CD4-positive, alpha-beta T cell treated with Interleukin-15 for 4 hours (primary cell): ENCODE measurements around the gene L3MBTL3.
A peak's percentile ranks its signal among the peaks of the same experiment; 100 is the strongest.
"Not testable (repeated sequence)": the region's sequence is repeated elsewhere in the genome, so short reads cannot be mapped to it uniquely, and the experiment has no call there.

Experiments used
- DNase-seq: peaks from one replicate; pipeline ENCODE4 v3.0.0-alpha.2; 2020; ENCODE audit warnings: low spot score

L3MBTL3 gene

DNA sequence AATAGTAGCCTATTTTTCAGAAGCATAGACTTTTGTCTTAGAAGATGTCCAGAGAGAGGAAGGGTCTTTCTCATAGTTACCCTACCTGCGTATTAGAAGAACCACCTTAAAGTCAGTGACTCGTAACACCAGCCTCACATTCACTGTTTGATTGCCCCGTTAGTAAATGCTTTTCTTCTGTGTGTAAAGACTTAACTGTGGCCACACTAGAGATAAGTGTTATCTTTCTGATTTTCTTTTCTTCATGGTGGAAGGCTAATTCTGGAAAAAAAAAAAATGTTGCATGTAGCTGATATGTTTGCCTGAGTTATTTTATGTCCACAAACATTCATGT is 120.5 kb downstream of the L3MBTL3 start:
- no peak for DNase-seq

DNA sequence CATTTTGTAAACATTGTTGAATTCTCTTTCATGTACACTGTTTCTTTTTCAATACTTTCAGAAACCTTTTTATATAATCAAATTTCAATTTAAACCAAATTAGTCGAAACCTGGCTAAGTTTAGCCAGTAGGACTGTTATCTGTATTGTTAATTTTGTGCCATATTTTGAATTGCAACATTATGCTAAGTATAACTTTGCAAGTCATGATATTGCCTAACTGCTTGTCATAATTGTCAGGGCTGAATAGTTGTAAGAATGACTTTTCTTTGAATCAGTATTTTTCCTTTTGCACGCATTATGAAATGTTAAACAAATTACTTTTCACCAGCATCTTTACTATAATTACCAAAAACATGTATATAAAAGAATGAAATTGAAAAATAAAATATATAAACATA is 121.7 kb downstream of the L3MBTL3 start:
- no peak for DNase-seq

DNA sequence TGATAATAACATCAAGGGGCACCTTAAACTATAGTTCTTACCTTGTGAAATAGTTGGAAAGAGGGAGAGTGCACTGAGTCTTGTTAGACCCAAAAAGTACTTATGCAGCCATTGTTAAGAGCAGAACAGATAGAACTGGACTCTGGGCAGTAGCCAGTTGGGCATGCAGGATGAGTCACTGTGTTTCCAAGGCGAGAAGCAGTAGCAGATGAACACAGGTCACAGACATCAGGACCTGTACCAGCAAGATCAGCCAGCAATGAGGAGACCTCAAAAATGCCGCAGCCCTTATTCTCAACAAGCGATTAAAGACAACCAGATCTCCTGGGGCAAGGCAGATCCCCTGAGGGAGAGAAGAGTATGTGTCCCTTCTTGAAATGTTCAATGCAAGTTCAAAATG is 125.3 kb downstream of the L3MBTL3 start:
- DNase-seq, result no peak

DNA sequence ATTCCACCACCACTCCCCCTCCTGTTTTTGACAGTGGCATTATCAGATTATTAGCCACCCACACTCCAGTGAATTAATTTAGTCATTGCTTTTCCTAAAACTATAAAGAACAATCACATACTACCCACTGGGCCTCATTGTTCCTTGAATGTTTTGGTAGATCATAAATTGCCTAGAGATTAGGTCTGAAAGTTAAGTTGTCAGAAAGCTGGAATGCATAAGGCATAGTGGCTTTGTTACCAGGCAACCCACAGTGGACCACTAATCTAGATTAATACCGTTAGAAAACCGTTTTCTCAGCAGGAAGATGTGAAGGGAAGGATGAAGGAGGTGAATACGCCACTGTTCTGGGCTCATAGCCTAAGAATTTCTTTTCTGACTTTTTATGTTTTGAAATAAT is 128.7 kb downstream of the L3MBTL3 start:
- DNase-seq, result no peak

DNA sequence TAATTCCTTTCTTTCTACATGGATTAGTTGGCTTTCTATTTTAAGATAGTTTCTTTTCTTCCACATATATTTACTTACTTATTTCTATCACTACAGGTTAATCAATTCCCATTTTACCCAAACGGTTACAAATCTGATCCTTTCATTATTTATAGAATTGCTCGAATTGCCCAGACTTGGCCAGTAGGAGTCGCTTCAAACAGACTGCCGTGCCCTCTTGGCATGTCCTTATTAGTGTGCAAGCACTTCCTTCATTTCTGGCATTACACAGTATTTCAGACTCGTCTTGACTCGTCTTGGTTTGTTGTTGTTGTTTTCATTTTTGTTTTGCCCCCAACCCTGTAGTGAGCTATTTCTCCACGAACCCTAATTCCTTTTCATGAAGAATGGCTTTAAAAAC is 129.8 kb downstream of the L3MBTL3 start:
- peak; percentile 33 for DNase-seq

DNA sequence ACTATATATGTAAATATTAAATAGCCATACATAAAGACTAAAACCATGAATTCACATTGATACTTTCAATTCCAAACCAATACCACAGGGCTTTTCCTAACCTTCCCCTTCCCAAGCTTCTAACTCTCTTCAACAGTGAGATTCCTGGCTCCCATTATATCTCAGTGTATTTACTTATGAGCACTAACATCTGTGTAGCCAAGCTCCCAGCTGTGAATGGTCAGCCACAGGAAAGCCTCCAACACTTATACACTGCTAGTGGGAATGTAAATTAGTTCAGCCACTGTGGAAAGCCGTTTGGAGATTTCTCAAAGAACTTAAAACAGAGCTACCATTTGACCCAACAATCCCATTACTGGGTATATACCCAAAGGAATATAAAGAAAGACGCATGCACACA is 130.6 kb downstream of the L3MBTL3 start:
- DNase-seq, result not testable (repeated sequence)

DNA sequence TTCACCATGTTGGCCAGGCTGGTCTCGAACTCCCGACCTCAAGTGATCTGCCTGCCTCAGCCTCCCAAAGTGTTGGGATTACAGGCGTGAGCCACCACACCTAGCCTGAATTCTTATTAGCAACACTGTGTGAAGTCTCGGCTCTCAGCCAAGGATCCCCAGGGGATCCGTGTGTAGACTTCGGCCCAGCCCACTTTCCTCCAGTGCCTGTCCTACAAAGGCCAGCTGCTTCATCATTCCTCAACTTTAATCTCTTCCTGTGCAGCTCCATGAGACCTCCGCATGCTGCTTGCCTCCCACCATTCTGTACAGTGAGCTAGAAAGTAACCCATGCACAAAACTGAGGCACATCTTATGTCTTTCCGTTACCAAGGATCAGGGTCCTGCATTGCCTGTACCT is 132.5 kb downstream of the L3MBTL3 start:
- DNase-seq, result no peak

DNA sequence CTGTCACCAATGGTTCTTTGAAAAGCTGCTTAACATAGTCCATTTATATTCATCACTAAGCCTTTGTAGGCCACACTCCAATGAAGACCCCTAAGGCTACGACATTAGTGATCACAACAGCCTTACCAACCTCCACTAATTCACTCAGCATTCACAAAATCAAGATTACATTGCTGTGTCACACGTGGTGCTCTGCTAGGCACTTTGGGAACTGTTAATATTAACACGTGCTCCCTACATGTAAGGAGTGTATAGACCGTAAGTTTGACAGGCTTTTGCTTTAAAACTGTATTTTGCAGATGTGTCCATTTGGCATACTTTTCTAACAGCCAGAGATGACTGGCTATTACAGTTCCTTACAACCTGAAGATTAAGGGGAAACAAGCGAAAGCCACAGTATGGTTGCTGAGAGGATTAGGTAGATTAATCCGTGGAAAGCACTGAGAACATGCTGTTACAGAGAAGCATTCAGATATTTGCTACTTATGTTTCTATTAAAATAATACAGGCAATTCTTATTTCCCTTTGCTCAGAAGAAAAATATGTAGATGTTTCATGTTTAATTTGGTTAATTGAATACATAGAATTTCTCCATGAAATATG is 134.6 kb downstream of the L3MBTL3 start:
- DNase-seq, result no peak

DNA sequence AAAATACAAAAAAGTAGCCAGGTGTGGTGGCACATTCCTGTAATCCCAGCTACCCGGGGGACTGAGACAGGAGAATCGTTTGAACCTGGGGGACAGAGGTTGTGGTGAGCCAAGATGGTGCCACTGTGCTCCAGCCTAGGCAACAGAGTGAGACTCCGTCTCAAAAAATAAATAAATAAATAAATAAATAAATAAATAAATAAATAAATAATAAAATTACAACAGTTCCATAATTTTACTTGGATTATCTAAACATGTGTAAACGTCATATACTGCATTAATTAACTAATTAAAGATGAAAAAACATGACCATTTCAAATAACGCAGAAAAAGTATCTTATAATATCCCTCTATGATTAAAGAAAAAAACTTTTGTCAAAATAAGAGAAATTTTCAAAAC is 138.5 kb downstream of the L3MBTL3 start:
- DNase-seq, result no peak

DNA sequence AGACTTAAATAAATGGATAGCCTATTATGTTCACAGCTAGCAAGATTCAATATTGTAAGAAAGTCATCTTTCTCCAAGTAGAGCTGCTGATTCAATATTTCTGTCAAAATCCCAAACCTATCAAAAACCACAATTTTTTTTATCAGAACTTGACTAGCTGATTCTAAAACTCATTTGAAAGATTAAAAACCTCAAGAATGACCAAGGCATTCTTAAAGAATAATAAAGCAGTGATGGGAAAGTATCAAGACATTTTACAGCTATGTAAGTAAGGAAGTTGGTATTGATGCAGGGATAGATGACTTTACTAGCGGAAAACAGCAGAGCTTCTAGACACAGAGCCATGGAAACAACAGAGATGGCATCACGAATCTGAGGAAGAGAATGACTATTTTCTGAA is 139.7 kb downstream of the L3MBTL3 start:
- DNase-seq, result no peak

DNA sequence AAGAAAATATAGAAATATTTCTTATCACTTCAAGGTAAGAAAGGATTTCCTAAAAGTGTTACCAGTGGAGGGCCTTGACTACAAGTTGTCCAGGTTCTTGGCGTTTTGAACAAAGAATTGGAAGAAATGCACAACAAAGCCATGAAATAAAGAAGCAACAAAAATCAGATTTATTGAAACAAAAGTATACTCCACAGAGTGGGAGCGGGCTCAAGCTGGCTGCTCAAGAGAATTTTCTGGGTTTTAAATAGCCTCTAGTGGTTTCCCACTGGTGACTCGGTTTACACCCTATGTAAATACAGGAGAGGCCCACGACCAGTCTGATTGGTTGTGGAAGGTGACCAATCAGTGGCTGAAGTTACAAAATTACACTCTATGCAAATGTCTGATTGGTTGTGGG is 140.2 kb downstream of the L3MBTL3 start:
- no peak for DNase-seq

DNA sequence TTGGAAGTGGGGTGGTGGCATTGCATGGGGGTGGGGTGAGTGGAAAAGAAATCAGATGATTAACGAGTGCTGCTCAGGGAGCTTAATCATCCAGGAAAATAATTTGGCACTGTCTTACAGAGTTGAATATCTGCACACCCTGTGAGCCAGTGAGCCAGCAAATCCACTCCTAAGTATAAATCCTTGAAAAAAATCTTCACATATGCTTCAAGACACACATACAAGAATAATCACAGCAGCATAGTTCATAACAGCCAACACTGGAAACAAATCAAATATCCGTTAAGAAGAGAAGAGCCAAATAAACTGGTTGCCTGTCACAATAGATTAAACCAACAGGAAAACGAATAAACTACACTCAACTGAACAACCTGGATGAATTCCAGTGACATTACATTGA is 141.6 kb downstream of the L3MBTL3 start:
- DNase-seq, result no peak

DNA sequence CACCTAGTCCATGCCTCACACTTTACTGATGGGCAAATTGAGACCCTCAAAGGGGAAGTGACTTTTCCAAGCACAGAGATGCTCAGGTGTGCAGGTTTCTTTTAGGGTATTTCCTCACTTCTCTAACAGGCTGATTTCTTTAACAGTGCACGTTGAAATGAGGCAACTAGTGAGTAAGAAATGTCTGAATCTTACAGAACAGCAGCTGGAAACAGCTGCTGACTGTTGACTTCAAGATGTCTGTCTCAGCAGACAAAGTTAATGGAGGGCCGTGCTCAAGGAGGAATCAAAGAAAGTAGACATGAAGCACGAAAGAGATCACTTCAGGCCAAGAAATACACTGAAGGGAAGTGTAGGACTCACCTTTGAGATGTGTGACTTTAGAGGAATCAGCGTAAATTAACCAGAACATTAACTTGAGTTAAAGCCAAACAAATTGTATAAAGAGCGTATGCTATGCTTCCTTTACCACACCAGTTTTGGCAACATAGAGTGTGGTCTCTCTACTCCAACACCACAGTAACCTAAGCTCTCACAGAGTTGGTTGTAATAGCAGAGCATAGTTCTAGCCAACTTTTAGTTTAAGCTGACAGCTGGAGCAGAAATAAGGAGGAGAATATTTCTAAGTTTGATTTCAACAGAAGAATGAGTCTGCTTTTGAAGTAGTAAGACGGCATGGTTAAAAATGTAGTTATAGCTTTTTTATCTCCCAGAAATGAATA is 143.5 kb downstream of the L3MBTL3 start:
- DNase-seq, result no peak

DNA sequence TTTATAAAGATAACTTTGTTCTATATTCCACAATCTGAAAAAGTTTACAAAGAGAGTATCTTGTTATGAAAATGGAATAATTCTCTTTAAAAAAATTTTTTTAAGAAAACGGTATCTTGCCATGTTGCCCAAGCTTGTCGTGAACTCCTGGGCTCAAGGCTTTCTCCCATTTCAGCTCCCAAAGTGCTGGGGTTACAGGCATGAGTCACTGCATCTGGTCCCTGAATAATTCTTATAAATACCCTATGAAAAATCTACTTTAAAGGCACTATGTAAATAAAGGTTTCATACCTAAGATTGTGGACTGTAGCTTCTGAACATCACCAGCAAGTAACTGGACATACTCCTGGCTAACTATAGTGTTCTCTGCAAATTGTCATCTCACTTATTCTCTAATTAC is 144.0 kb downstream of the L3MBTL3 start:
- DNase-seq, result no peak

DNA sequence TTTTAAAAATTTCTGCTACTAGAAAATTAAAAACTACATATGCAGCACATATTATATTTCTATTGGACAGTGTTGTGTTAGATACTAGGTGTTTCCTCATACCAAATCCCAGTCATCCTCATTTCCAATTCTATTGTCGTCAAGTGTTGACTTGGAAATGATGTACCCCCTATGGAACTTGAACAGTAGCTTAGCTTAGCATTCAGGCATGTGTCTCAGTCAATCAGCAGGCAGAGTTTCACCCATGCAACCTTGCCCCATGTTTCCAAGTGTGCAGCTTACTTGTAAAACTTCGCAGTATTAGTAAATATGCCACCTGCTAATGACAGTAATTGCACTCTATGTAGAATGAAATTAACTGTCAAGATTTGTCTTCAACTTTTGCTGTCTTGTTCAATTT is 144.9 kb downstream of the L3MBTL3 start:
- no peak for DNase-seq

DNA sequence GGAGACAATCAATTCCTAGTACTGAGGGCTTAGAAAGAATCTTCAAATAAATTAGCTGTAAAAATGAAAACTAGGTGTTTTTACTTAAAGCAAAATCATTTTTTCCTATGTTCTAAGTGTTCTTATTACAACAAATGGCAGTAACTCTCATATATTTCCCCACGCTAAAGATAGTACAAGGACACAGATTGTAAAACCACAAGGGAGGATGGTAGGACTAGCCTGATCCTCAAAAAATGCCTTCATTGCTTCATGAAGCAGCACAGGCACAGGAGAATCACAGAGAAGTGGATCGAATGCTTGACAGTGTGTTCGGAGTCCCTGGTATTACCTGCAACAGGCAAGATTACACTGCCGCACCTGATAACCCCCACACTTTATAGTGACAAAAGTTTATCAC is 145.9 kb downstream of the L3MBTL3 start:
- DNase-seq, result no peak

DNA sequence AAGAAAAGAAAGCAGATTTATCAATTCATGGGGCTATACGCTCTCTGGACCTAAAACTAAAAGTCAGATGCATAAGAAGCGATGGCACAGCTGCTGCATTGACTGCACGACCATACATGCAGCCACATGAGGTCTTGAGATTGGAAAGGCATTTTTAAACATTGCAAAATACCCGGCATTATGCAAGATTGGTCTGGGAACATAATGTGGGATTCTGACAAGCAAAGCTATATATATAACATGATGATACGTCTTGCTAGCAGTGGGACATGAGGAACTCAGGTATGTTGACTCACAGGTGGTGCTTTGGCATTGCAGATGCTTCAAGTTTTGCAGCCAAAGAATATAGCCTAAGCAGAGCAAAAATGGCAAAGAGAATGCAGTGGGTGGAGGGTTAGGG is 149.3 kb downstream of the L3MBTL3 start:
- no peak for DNase-seq

DNA sequence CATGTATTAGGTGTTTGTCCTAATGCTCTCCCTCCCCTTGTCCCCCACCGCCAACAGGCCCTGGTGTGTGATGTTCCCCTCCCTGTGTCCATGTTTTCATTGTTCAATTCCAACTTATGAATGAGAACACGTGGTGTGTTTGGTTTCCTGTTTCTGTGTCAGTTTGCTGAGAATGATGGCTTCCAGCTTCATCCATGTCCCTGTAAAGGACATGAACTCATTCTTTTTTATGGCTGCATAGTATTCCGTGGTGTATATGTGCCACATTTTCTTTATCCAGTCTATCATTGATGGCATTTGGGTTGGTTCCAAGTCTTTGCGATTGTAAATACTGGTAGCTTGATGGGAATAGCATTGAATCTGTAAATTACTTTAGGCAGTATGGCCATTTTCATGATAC is 151.8 kb downstream of the L3MBTL3 start:
- not testable (repeated sequence) for DNase-seq

DNA sequence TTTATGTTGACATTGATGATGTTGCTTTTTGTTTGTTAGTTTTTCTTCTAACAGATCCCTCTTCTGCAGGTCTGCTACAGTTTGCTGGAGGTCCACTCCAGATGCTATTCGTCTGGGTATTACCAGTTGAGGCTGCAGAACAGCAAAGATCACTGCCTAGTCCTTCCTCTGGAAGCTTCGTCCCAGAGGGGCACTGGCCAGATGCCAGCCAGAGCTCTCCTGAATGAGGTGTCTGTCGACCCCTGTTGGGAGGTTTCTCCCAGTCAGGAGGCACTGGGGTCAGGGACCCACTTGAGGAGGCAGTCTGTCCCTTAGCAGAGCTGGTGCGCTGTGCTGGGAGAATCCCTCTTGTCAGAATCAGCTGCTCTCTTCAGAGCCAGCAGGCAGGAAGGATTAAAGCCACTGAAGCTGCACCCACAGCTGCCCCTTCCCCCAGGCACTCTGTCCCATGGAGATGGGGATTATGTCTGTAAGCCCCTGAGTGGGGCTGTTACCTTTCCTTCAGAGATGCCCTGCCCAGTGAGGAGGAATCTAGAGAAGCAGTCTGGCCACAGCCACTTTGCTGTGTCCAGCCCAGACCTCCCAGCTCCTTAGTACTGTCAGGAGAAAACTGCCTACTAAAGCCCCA is 155.1 kb downstream of the L3MBTL3 start:
- DNase-seq, result not testable (repeated sequence)

DNA sequence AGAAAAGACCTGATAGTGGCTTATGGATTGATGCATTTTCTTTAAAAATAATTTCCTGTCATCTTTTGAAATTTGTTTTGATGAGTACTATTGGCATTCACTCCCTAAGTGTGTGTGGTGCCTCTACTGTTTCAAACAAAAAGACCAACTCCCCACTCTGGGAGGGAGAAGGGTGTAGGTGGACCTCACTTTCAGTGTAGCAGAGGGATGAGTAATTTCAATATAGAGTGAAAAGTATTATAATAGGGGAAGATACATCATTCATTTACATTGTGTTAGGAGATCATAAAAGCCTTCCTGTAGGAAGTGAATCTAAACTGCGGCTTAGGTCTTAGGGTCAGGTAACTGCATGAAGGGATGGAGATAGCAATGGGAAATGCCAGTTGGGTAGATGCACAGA is 158.0 kb downstream of the L3MBTL3 start:
- no peak for DNase-seq

DNA sequence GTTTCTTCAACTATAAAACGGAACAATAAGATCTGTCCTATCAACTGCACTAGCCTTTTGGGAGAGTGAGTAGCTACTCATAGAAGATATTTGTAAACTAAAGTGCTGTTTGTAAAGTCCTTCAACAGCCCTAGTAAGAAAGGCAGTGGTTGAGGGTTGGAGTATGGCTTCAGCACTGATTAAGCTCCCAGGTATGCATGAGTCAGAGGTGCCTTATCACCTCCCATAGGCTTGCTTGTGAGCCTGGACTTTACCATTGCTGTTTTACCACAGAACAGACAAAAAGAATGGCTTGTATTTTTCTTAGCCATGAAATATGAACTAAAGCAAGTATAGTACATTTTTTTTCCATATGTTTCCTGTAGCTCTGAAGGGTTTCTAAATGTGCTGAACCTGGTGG is 160.3 kb downstream of the L3MBTL3 start:
- DNase-seq, result no peak

DNA sequence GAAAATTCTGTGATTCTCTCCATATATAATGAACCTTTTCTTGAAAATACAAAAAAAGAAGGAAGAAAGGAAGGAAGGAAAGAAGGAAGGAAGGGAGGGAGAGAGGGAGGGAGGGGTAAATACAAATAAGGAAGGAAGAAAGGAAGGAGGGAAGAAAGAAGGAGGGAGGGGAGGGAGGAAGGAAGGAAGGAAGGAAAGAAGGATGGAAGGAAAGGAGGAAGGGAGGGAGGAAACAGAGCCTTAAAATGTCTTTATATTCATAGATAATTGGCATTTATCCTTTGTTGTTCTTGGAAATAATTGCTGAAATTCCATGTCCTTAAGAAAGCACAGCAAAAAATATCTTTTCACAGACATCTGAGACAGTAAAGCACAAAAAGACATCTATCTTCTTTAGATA is 164.1 kb downstream of the L3MBTL3 start:
- DNase-seq, result no peak

DNA sequence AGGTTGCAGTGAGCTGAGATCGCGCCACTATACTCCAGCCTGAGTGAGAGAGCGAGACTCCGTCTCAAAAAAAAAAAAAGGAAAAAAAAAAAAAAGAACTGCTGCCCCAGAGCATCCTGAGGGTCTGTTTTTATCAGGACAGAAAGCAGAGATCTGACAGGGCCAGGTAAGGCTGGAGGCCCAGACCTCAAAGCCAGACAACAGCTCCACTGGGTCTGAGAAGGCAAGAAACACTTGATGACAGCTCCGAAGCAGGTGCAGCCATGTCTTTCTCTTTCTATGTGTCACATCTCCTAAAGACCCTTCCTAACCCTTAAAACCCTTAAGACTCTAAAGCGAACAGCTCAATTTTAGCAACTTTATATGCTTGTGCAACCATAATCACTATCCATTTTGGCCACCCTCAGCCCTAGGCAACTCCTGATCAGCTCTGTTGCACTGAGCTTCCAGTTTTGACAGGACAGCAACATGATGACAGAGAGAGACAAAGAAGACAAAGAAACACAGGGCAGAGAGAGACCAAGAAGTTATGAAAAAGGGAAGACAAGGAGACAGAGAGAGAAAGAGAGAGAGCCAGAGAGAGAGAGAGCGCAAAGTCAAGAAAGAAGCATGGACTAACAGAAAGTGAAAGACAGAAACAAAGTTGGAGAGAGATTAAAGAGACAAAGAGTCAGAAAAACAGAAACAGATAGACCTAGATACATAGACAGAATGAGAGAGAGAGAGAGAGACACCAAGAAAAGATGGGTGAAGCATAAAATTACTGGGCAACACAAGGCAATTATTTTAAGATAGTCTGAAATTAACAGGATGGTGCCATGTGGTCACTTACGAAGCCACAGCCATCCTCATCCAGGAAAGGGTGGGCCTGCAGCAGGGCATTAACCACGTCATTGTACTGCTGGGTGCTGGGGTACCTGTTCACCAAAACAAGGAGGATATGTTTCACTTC is 165.2 kb downstream of the L3MBTL3 start:
- DNase-seq, result peak; percentile 51
